Loucy (cell line): ENCODE data around the gene SLC6A6.

Source experiments
- H2AFZ ChIP-seq: fragments of 200-600 bp; sonication (generic); 2 replicates; pipeline ENCODE4 v1.6.0; 2016; ENCODE audit warnings: antibody characterized with exemption, mild to moderate bottlenecking, low read length, moderate library complexity
- H3F3A ChIP-seq: fragments of 200-600 bp; 2 replicates; pipeline ENCODE4 v1.6.0; 2016; ENCODE audit warnings: antibody characterized with exemption, low read depth, mild to moderate bottlenecking
- H3K27me3 ChIP-seq: fragments of 200-600 bp; sonication (generic); 2 replicates; pipeline ENCODE4 v1.6.1; 2014; ENCODE audit warnings: low read length, mild to moderate bottlenecking; ENCODE audit not compliant: insufficient read depth, poor library complexity, severe bottlenecking
- H3K36me3 ChIP-seq: fragments of 200-600 bp; sonication (generic); 2 replicates; pipeline ENCODE4 v1.6.1; 2016; ENCODE audit warnings: low read length; ENCODE audit not compliant: insufficient read depth
- H3K4me1 ChIP-seq: fragments of 200-600 bp; sonication (generic); 2 replicates; pipeline ENCODE4 v1.5.1; 2014; ENCODE audit warnings: low read length, mild to moderate bottlenecking; ENCODE audit not compliant: insufficient read depth, poor library complexity, severe bottlenecking
- H3K4me2 ChIP-seq: fragments of 200-600 bp; sonication (generic); 2 replicates; pipeline ENCODE4 v1.6.0; 2014; ENCODE audit warnings: antibody characterized with exemption, low read length, low read depth, mild to moderate bottlenecking; ENCODE audit not compliant: poor library complexity, severe bottlenecking
- H3K4me3 ChIP-seq: fragments of 200-600 bp; sonication (generic); 2 replicates; pipeline ENCODE4 v1.5.1; 2014; ENCODE audit warnings: low read length, mild to moderate bottlenecking, mixed read lengths; ENCODE audit not compliant: poor library complexity, severe bottlenecking
- H3K79me2 ChIP-seq: fragments of 200-600 bp; sonication (generic); 2 replicates; pipeline ENCODE4 v1.6.1; 2014; ENCODE audit warnings: low read length; ENCODE audit not compliant: insufficient read depth
- H3K9ac ChIP-seq: fragments of 200-600 bp; sonication (generic); 2 replicates; pipeline ENCODE4 v1.6.0; 2014; ENCODE audit warnings: mild to moderate bottlenecking, low read depth, low read length, moderate library complexity; ENCODE audit not compliant: poor library complexity, severe bottlenecking
- H3K9me2 ChIP-seq: fragments of 200-600 bp; sonication (generic); replicated peaks from 2 replicates; pipeline ENCODE4 v1.6.1; 2016; ENCODE audit warnings: low read depth, low read length, mixed read lengths
- H3K9me3 ChIP-seq: fragments of 200-600 bp; sonication (generic); 2 replicates; pipeline ENCODE4 v1.6.1; 2014; ENCODE audit warnings: mild to moderate bottlenecking, antibody characterized with exemption, low read length, low read depth; ENCODE audit not compliant: insufficient read depth
- H4K20me1 ChIP-seq: fragments of 200-600 bp; sonication (generic); 2 replicates; pipeline ENCODE4 v1.6.0; 2014; ENCODE audit warnings: antibody characterized with exemption, low read length, mild to moderate bottlenecking; ENCODE audit not compliant: insufficient read depth, poor library complexity, severe bottlenecking
- CTCF ChIP-seq: fragments of 200-600 bp; sonication (generic); conservative IDR thresholded peaks from 2 replicates; pipeline ENCODE4 v1.5.1; 2014; ENCODE audit warnings: mild to moderate bottlenecking, antibody characterized with exemption, low read length
- EZH2phosphoT487 ChIP-seq: fragments of 200-600 bp; IDR thresholded peaks from 2 replicates; pipeline ENCODE4 v1.6.1; 2018; ENCODE audit warnings: antibody characterized with exemption, mild to moderate bottlenecking, moderate library complexity, borderline replicate concordance

Gene SLC6A6

GRCh38 chr3:14439501-14440167 lies 37.2 kb downstream of the SLC6A6 start:
- Histone ChIP-seq H3K27me3 (no peaks in the 10 kb centered on the region), H2AFZ (no peak overlapping the region), H3K4me1 (peaks cover 15% of the 10 kb centered on the region), H4K20me1 (peaks cover 9% of the 10 kb centered on the region), H3F3A (no peaks in the 10 kb centered on the region), H3K36me3 (peaks cover 13% of the 10 kb centered on the region; the same call in 1 of the 2 replicates), H3K9me2 (no peaks in the 10 kb centered on the region), H3K4me2 (no peak overlapping the region), H3K9ac (no peak overlapping the region), H3K79me2 (peaks cover 58% of the 10 kb centered on the region; the same call in 1 of the 2 replicates), H3K9me3 (no peaks in the 10 kb centered on the region), H3K4me3 (no peak overlapping the region)
- TF ChIP-seq CTCF (no peak), EZH2phosphoT487 (no peak)

GRCh38 chr3:14440168-14440518 lies 37.7 kb downstream of the SLC6A6 start:
- no peak overlapping the region for H3K9ac ChIP-seq
- H3K9me3 ChIP-seq = no peaks in the 10 kb centered on the region
- TF ChIP-seq EZH2phosphoT487 (no peak), CTCF (no peak)
- H3K4me1 ChIP-seq = peaks cover 11% of the 10 kb centered on the region
- H3K4me3 ChIP-seq = no peak overlapping the region
- no peak overlapping the region for H3K4me2 ChIP-seq
- H3K27me3 ChIP-seq = no peaks in the 10 kb centered on the region
- H3K79me2 ChIP-seq = peaks cover 53% of the 10 kb centered on the region; the same call in 1 of the 2 replicates
- peaks cover 16% of the 10 kb centered on the region; the same call in 1 of the 2 replicates for H3K36me3 ChIP-seq
- H2AFZ ChIP-seq = no peak overlapping the region
- no peaks in the 10 kb centered on the region for H3K9me2 ChIP-seq
- H4K20me1 ChIP-seq = peaks cover 9% of the 10 kb centered on the region
- no peaks in the 10 kb centered on the region for H3F3A ChIP-seq

DNA sequence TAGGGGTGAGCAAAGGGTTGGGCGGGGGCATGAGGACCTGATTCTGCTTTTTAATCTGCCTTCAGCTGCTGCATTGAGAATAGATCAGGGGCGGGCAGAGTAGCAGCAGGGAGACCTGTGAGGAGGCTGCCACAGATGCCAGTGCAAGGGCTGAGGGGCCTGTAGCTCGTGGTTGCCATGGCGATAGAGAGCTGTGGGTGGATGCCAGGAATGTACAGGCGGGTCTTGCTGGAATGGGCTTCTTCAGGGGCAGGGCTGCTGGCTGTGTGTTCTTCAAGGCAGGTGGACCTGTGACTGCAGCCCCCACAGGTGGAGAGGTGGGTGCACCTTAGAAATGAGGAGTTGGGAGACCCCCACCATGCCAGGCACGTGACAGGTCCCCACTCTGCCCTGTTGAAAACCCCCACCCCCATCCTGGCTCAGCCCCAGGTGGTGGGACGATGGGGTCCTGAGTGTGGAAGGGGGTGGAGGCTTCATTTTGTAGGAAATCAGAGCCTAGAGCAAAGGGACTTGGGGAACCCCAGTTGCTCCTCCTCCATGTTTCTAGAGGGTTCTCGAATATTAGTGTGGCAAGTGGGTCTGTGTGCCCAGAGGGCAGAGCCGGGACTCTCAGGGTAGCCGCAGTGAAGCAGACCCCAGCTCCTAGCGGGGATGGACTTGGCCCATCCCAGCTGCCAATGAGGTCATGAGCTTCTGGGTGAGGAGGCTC lies 38.3 kb downstream of the SLC6A6 start:
- Histone ChIP-seq H3K79me2 (peaks cover 48% of the 10 kb centered on the region; the same call in 1 of the 2 replicates), H3F3A (no peaks in the 10 kb centered on the region), H4K20me1 (peaks cover 9% of the 10 kb centered on the region), H2AFZ (no peak overlapping the region), H3K27me3 (no peaks in the 10 kb centered on the region), H3K4me1 (peaks cover 11% of the 10 kb centered on the region), H3K9ac (no peak overlapping the region), H3K9me2 (no peaks in the 10 kb centered on the region), H3K4me3 (no peak overlapping the region), H3K36me3 (peaks cover 20% of the 10 kb centered on the region; the same call in 1 of the 2 replicates), H3K4me2 (no peak overlapping the region), H3K9me3 (no peaks in the 10 kb centered on the region)
- no peak for TF ChIP-seq EZH2phosphoT487
- TF ChIP-seq CTCF = no peak
